GM21447 (cell line): ENCODE data around the gene RUNDC1.

Source experiments
- ATAC-seq: cut with Tn5 transposase; IDR thresholded peaks from one replicate; pipeline ENCODE4 v1.9.1; 2021; ENCODE audit not compliant: unreplicated experiment

The RUNDC1 gene

GRCh38 chr17:43016216-43016615 lies 35.9 kb downstream of the RUNDC1 start:
- no peak for ATAC-seq

- ATAC-seq: no peak
Measured at GRCh38 chr17:43018008-43018853, 37.9 kb downstream of the RUNDC1 start.

- ATAC-seq: no peak
Measured at GRCh38 chr17:43018932-43019331, 38.6 kb downstream of the RUNDC1 start.

- ATAC-seq: no peak
Measured at GRCh38 chr17:43019418-43019817, 39.1 kb downstream of the RUNDC1 start.

- ATAC-seq: no peak
Measured at GRCh38 chr17:43020030-43020621, 39.8 kb downstream of the RUNDC1 start.

- ATAC-seq: no peak
Measured at GRCh38 chr17:43020789-43021740, 40.7 kb downstream of the RUNDC1 start.

- ATAC-seq: no peak
Measured at GRCh38 chr17:43021741-43022512, 41.6 kb downstream of the RUNDC1 start, which contains the start of gene VAT1. Gene VAT1, minus strand, starts transcription at chr17:43022385. Its CDS starts 63 bp downstream, at chr17:43022322.

- peak; percentile 49 for ATAC-seq
Measured at GRCh38 chr17:43024407-43025289, 44.3 kb downstream of the RUNDC1 start, which contains the start of gene RND2. Gene RND2, plus strand, starts transcription at chr17:43025231. Its CDS starts 117 bp downstream, at chr17:43025348.

GRCh38 chr17:43025290-43025657 lies 44.9 kb downstream of the RUNDC1 start:
- ATAC-seq: no peak

- no peak for ATAC-seq
Measured at GRCh38 chr17:43025766-43026537, 45.6 kb downstream of the RUNDC1 start.

- ATAC-seq: no peak
Measured at GRCh38 chr17:43026595-43026994, 46.2 kb downstream of the RUNDC1 start.

GRCh38 chr17:43027091-43028032 lies 47.0 kb downstream of the RUNDC1 start:
- ATAC-seq: no peak

GRCh38 chr17:43028221-43028861 lies 48.0 kb downstream of the RUNDC1 start:
- ATAC-seq: no peak

GRCh38 chr17:43030137-43030767 lies 49.9 kb downstream of the RUNDC1 start:
- ATAC-seq: no peak

- ATAC-seq: no peak
Measured at GRCh38 chr17:43031666-43032065, 51.3 kb downstream of the RUNDC1 start.
